NCI-H1105 (cell line): ENCODE results near the gene GDF11.

Experiments
- DNase-seq: peaks from one replicate; lab custom pipeline; 2025; lab: John Stamatoyannopoulos, UW

Gene GDF11

DNA sequence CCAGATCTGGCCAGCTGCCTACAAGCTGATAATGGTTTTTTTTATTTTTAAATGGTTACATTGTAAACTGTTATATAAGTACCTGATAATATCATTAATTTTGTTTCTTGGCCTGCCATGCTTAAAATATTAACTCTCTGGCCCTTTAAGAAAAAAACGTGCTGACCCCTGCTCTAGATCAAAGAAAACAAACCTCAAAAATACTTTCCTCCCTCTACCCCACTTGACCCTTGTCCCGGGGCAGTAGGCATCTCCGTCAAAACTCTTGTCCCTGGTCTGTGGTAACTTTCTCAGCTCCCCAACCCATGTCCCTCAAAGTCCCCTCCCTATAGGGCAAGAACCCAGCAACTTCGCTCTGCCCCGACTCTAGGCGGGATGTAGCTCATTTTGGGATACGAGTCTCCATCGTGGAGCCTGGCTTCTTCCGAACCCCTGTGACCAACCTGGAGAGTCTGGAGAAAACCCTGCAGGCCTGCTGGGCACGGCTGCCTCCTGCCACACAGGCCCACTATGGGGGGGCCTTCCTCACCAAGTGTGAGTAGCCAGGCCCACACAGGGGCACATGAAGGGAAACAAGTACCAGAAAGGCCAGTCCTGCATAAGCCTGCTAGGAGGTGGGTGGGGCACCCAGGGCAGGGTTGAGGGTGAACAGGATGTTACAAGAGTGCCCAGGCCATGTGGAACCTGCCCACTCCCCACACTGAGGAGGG is 19.3 kb upstream of the GDF11 start:
- no peak for DNase-seq

DNA sequence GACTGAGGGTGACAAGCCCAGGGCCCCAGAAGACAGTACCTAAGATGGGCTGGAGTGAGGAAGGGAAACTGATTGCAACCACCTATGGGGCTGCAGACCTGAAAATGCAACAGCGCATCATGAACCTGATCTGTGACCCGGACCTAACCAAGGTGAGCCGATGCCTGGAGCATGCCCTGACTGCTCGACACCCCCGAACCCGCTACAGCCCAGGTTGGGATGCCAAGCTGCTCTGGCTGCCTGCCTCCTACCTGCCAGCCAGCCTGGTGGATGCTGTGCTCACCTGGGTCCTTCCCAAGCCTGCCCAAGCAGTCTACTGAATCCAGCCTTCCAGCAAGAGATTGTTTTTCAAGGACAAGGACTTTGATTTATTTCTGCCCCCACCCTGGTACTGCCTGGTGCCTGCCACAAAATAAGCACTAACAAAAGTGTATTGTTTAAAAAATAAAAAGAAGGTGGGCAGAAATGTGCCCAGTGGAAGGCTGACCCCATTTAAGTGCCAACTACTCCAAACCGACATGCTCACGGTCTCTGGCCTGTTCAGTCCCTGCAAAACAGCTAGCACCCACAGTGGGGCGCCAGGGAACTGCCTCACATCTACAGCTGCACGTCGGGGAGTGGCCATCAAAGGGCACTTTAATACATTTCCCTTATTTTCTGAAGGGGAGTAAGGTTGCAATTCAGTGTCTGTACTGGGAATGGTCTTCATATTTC is 18.5 kb upstream of the GDF11 start:
- DNase-seq: no peak

DNA sequence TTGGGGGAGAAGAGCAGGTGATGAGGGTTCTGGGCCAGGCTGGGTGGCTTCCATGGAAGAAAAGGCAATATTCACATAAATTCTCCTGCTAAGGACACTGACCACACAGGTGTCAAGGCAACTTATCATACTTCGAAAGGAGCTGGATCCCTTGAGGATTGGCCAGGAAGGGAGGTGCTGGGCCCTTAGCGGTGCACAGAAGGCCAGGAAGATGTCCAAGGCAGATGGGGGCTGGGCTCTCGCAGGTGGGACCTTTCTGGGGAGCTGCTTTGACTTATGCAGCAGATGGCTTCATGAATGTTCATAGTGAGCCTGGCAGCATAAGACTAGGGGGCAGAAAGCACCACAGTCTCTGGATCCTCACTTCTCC is 18.0 kb upstream of the GDF11 start:
- DNase-seq: no peak

DNA sequence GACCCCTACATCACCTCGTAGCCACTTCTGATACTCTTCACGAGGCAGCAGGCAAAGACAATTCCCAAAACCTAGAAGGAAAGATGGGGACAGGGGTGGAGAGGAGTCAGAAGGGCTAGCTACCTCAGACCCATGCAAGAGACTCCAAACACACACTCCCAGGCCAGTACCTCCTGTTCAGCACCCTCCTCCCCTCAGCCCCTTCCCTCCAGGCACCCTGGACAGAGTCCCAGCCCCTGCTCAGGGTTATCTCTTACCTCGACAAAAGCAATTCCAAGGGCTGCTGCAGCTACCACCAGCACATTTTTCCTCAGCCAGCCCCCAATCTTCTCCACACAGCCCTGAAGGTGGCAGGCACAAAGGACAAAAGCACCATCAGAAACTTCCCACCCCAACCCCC is 17.4 kb upstream of the GDF11 start:
- no peak for DNase-seq

DNA sequence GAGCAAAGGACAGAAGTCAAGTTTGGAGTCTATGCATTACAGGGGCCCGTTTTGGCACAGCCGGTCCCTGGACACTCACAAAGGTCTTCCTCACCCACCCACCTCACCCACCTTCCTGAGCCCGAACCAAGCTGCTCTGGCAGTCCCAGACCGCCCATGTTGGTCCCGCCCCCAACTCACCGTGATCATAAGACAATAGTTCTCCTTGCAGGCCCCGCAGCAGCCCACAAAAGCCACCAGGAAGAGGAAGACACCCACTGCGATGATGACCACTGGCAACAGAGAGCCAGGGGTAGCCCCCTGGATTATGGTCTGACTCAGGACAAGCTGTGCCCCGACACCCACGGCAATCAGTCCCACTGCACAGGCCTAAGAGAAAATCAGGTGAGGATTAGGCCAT is 16.0 kb upstream of the GDF11 start:
- no peak for DNase-seq

DNA sequence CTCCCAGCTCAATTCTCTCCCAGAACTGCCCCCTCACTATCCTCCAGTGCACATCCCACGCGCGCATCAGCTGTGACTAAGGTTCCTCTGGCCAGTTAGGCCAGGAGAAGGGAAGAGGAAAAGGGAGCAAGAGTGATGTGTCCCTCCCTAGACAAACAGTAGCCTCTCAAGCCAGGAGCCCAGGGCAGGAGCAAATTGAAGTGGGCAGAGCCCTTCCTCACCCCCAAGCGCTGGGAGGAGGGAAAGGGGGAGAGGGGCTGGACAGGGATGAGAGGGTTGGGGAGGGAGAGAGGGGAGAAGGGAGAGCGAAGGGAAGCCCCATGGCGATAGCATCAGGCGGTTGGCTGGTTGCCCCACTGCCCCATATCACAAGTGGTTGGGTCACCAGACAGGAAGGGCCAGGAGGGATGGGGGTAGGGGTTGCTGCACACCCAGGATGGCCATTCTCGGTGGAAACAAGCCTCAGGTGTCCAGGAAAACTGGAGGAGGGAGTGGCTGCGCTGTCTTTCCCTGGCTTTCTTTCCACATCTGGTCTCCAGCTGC is 15.2 kb upstream of the GDF11 start:
- no peak for DNase-seq

DNA sequence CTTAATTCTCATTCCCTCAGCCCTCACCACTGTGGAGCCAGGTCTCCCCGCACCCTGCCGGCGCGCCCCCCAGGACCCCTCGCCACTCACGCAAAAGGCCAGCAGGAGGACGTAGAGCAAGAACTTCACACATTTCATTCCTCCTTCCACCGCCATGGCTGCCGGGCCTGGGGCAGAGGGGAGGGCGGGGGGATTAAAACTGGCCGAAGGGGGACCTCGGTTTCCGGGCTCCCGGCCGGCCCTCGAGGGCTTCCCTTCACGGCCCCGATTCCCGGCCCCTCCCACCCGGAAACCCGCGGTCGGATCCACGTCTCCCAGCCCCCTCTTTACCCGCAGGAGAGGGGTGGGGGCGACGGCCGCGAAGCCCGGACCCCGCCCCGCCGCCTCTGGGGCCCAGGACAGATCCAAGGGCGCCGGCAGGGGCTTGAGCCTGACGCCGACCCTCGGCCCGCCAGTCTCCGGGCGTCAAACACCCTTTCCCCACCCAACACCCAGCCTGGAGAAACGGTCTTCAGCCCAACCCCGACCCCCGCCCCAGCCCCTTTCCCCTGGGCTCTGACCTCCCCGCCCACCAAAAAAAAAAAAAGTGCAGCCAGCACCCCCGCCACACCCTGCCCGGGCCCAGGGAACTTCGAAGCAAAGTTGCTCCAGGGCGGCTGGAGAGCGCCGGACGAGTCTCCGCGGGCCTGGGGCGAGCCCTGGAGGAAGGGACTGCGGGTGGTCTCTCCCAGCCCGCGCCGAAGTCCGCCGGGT is 14.6 kb upstream of the GDF11 start:
- DNase-seq: peak; percentile 26

DNA sequence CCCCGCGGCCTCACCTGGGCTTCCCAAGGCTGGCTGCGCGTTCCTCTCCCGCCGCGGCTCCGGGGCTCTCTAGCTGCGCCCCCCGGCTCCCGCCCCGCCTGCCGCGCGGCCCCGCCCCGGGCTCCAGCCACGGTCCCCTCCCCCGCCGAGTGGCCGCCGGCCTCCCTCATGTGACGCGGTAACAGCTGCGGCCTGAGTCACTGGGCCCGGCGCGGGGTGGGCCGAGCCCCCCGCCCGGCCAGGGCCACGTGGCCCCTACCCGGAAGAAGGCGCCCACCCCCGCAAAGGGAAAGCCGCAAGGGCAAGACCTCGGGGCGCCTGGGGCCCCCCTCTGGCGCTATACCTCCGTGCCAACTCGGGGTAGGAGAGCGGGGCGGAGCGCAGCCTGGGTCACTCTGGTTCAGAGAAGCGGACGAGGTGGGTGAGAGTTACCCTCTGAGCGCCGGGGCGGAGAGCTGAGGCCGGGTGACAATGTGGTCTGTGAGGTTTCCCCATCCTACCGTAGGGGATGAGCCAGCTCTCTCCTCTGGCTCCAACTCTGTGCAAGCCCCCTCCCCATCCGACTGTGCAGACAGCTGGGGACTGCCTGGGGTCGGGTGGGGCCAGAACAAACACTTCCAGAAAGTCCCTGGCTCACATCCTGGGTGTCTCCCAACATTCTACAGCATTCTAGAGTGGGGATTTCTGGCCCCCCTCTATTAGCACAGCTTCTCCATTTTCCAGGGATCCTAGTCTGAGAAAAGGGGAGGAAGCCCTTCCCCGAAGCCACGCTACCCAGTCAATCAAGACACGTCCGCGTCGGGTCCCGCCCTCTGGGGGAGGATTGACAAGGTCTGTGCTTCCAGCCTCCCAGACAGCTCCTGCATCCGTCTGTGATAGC is 13.7 kb upstream of the GDF11 start, which contains the start of gene CD63:
Gene CD63 (minus strand): TSS at position 71 of the 880 bp plus-strand sequence. CDS start 668 bp downstream, outside the sequence.
- DNase-seq: peak; percentile 42

DNA sequence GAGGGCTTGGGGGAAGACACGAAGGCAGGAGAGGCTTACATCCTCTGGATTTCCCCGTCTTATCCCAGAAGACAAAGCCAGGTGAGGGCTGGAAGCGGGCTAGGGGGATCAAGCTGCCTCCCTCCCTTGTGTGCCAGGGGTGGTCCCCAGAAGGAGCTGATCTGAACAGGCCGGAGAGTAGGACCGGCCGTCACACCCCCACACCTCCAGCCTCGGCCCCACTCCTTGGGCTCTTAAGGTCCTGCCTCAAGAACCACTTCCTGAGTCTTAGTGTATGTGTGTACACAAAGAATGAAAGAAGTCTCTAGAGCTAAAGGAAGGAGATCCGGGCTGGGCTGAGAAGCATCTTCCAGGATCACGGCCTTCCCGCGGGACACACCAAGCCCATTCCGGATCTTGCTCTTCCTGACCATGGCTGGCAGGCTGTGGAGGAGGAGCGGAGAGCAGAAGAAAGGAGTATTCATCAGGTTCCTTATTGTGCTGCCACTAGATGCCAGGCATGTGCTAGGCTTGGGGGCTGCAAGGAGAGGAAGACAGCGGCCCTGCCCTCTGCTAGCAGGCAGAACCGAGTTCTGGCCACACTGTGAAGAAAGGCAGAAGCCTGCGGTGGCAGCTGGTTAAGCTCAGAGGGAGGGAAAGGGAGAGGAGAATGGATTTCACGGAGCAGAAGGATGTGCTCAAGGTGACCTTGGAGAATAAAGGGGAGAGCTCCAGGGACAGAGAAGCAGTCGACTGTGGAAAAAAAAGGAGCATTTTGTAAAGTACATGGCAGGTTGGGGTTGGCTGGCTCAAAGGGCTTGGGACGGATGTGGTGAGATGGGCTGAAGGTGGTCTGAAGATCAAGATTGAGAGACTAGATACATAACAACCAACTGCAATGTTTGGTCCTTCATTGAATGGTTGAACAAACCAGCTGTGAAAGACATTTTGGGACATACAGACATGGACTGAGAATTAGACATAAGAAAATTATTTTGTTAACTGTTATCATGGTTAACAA is 12.8 kb upstream of the GDF11 start:
- no peak for DNase-seq

DNA sequence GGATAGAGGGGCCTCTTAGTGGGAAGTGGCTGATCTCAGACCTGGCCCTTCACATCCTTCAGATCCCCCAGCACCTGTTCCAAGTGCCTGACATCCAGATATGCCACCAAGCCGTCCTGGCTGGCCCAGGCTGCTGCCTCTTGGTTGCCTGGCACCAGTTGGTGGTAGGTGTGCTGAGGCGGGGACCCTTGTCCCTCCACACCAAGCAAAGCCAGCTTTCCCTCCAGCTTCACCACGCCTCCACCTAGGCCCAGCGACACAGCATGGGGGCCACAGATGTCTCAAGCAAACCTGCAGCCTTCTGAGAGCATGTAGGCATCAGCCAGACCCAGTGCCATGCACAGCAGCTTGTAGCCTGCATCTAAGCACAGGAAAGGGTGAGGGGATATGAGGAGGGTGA is 10.6 kb upstream of the GDF11 start:
- no peak for DNase-seq

DNA sequence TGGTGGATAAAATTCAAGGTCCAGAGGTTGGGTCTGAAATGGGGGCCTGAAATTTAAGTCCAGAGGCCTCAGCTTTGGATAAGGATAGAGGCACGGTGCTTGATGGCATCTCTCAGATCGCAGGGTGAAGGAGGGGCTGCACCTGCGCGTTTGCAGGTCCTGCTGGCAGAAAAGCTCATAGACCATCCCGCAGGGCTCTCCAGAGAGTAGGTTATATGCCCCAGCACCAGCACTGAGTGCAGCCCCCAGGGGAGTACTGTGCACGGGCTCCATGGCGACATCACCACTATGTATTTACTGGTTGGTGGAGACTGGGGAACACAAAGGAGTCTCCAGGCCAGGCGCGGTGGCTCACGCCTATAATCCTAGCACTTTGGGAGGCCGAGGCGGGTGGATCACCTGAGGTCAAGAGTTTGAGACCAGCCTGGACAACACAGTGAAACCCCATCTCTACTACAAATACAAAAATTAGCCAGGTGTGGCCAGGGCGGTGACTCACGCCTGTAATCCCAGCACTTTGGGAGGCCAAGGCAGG is 9.8 kb upstream of the GDF11 start:
- no peak for DNase-seq

DNA sequence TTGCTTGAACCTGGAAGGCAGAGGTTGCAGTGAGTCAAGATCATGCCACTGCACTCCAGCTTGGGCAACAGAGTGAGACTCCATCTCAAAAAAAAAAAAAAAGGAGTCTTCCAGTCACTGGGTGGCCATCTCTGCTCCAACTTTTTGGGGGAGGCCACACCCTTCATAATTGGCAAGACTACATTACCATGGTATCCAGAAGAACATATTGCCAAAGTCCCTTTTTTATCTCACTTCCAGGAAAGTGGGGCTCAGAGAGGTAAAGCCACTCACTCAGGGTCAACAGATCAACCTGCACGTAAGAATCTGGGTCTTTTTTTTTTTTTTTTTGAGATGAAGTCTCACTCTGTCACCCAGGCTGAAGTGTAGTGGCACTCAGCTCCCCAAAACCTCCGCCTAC is 9.1 kb upstream of the GDF11 start:
- DNase-seq: no peak

DNA sequence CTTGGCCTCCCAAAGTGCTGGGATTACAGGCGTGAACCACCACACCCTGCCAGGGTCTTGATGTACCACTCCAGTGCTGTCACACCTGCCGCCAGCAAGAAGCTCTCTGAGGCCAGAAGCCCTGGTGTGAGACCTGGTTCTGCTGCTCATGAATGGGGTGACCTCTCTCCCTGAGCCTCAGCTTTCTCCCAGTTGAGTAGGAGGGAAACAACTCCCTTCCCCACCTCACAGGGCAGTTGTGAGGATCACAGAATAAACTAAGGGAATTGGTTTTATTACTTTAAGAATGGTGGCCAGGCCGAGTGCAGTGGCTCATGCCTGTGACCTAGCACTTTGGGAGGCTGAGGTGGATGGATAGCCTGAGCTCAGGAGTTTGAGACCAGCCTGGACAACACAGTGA is 8.3 kb upstream of the GDF11 start:
- DNase-seq: no peak

DNA sequence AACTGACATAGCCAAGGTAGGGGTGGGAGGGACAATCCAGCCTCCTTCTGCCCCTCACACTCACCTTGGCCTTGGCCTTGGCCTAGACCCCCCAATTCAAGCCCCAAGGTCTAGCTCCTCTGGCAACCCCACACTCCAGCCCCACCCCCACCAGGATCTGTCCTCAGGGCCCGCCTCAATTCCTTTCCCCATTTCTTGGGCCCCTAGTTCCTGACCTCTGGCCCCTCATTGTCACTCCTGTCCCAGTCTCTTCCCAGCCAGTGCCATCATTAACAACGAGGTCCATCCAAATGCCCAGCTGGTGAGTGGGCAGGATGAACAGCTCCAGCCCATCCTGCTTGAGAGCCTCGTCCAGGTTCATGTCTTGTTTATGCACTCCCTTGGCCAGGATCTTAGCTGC is 6.8 kb upstream of the GDF11 start:
- DNase-seq: no peak

DNA sequence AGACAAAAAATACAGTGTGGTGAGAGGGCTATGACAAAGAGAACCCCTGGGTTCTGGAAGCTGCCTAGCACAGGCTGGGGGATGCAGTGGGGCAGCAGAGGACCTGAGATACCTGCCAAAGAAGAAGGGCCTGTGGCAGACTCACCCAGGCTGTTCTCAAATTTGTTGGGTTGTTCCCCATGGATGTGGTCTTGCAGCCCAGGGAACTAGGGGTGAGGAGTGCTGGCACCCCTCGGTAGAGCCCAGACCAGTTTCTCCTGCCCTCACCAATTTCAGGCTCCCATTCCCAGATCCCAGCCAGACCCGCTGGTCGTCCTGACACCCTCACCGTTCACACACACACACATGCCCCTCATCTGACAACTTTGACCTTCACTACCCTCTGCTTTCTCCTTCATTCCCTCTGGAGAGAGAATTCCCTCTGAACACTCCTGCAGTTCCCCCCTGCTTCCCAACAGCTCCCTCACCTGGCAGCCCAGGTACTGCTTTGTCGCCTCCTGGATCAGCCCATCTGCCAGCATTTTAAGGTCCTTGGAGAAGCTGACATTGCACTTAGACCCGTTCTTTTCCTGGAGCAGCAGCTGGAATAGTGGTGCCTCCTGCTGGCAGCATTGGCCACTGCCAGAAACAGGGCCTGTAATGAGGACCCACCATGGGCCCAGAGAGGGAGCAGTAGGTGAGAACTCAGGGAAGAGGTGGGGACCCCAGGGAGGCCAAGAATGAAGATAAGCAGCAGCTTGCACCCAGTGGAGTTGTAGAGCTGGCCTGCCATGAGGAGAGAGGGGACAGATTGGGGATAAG is 5.9 kb upstream of the GDF11 start:
- DNase-seq: no peak

DNA sequence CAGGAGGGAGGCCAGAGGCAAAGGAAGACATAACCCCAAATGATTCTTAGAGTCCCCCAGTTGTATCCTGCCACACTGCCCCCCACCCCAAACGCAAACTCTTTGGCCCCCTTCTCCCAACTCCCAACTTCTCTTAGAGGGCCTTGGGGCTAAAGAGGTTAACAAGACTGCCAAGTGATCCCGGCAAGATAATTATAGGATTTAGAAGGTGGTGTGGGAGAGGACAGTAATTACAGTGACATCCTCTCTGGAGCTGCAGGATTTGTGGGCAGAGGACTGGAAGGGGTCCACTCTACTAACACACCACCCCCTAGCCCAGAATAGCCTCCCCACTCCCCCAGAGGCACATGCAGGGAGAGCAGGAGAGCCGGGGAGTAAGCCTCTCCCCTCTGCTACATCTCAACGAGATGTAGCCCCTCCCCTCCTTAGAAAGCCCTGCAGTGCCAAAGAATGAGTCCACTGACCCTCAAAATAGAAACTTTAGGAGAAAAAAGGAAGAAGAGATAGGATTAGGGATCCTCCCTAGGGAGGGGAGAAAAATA is 5.3 kb upstream of the GDF11 start:
- DNase-seq: no peak

DNA sequence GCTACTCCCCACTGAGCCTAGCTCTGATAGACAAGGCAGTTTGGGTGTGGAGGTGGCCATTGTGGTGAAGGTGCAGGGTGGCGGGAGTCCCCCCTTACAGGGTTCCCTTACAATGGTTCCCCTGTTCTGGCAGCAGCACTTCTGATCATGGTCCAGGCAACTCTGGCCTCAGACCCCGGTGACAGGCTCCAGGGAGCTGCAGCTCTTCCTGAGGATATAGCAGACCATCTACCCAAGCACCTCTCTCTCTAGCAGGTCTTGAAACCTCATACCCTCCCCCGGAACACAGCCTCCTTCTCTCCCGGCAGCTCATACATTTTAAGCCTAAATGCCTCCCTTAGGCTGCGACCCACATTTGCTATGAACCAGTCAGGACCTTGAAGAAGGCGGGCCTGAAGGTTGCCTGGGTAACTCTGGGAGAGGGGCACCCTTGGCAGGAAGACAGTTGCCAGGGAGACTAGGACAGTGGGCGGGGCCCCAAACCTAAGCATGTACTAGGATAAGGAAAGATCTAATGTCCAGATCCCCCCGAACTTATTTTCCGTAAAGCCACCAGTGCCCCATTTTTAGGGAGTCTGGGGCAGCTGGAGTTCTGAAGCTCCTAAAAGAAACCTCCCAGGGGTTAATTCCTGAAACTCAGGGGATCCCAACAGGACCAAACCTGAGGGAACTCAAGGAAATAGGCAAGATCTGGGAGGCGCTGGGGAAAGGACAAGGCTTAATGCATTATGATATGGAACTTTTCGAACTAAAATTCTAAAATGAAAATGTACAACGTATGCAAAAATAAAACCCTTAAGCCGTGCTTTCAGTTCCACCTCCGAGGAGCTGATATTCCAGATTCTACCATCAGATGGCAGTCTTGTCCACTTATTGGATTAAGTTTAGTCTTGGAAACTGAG is 4.5 kb upstream of the GDF11 start:
- DNase-seq: peak; percentile 64

DNA sequence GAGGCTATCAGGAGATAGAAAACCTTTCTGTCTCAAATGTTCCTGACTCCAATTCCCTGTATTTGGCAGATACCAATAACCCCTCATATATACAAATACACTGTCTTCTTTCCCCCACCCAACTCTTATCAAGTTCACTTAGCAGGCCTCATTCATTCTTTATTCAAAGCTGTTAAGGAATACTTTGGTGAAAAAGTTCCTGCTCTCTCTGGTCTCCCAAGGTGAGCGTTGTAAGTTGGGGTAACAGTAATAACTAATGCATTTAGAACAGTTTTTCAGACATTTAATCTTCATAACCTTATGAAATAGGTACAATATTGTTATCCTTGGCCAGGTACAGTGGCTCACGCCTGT is 3.9 kb upstream of the GDF11 start:
- no peak for DNase-seq
